ENCODE measurements around the gene CCDC148.

- TF ChIP-seq SUZ12 (IDR thresholded peaks at IDR 0.05; ENCODE audit: extremely low read depth, insufficient read depth, insufficient read length) (no peak), YY1 (IDR thresholded peaks at IDR 0.05; ENCODE audit: insufficient read depth, insufficient read length) (no peak)
These were observed 327.5 kb downstream of the CCDC148 start for GRCh38 chr2:158129037-158129436.
